ENCODE results near the gene LILRA5. TPM values are rescaled to one million over a fixed set of nuclear protein-coding genes. Genes with fewer than 3 reads are reported as not detected.
"Not testable (repeated sequence)": the region's sequence is repeated elsewhere in the genome, so short reads cannot be mapped to it uniquely, and the experiment has no call there.

Gene LILRA5
- total RNA-seq, 1 experiment from 2014 or later = not detected

DNA sequence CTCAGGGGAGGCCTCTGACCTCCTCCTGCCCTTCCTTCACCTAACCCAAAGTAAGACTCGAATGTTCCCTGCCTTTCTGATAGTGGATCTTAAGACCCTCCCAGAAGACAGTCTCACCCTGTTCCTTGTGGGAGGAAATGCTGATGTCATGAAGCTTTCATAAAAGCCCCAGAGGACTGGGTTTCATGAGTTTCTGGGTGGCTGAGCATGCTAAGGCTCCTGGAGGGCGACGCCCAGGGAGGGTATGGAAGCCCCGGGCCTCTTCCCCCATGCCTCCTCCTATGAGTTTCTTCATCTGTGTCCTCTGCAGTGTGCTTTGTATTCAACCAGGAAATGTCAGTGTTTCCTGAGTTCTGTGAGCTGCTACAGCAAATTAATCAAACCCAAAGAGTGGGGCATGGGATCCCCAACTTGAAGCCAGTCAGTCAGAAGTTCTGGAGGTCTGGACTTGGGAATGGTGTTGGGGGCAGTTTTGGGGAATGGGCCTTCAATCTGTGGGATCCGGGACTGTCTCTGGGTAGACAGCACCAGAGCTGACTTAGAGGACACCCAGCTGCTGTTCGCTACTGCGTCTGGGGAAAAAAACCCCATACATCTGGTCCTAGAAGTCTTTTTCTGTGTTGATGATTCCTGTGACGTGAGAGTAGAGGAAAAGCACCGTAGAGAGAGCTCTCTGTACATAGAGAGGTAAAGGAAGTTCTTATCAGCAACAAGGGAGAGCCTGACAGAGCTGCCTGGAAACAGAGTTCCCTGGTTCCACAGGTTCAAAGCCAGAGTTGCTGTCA, 30.1 kb downstream of the LILRA5 start:
- POLR2A ChIA-PET (ENCODE audit: unreplicated experiment) = no interaction called here
- no peak overlapping the region for H3K4me3 ChIP-seq (ENCODE audit: low read length)
- no peak overlapping the region for H3K4me2 ChIP-seq (ENCODE audit: low read length)
- no peaks in the 10 kb centered on the region for H4K20me1 ChIP-seq (ENCODE audit: low read length)
- DNase-seq (no peak), ATAC-seq (no peak)
- H3K27ac ChIP-seq (ENCODE audit: low read length) = no peak overlapping the region
- H2AFZ ChIP-seq (ENCODE audit: low read length) = no peak overlapping the region
- H3K36me3 ChIP-seq (ENCODE audit: low read depth, low read length) = no peaks in the 10 kb centered on the region
- H3K4me1 ChIP-seq (ENCODE audit: insufficient read depth, low read length) = no peaks in the 10 kb centered on the region
- H3K9me3 ChIP-seq (ENCODE audit: low read length) = no peaks in the 10 kb centered on the region
- no TSS peak for BruUV-seq (replicated peaks)
- H3K79me2 ChIP-seq (ENCODE audit: low read length) = no peaks in the 10 kb centered on the region
- TF ChIP-seq CTCF (conservative IDR thresholded peaks at IDR 0.05; ENCODE audit: low read depth, low read length) (no peak), EZH2 (IDR thresholded peaks at IDR 0.05; ENCODE audit: low read length, unreplicated experiment) (no peak), EZH2phosphoT487 (IDR thresholded peaks at IDR 0.05; ENCODE audit: borderline replicate concordance, low read length) (no peak)
- H3K9me2 ChIP-seq (replicated peaks; ENCODE audit: low read length) = no peaks in the 10 kb centered on the region
- no peak overlapping the region for H3K9ac ChIP-seq (ENCODE audit: low read length)
- peaks cover 86% of the 10 kb centered on the region for H3K27me3 ChIP-seq (ENCODE audit: low read length)
- CTCF ChIA-PET = no interaction called here
- intact Hi-C loops (cut with micrococcal nuclease) = no loop called here
- no peaks in the 10 kb centered on the region for H3F3A ChIP-seq (ENCODE audit: low read length, unreplicated experiment)

DNA sequence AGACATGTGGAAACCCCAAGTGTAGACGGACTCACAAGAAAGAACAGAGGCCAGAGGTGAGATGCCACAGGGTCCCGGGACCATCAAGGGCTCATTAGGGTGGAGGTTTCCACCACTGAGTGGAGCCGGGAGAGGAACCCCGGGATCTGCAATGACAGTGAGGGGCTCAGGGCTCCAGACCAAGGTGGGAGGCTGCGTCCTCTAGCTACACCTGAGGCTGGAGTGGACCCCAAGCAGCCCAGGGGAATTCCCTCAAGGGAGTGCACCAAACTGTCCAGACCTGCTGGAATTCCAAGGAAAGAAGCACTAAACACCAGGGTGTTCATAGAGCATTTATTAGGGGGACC, 31.3 kb downstream of the LILRA5 start:
- H3K9ac ChIP-seq (ENCODE audit: low read length); POLR2A ChIA-PET (ENCODE audit: unreplicated experiment); H3K9me2 ChIP-seq (replicated peaks; ENCODE audit: low read length); H3F3A ChIP-seq (ENCODE audit: low read length, unreplicated experiment); ATAC-seq; CTCF ChIA-PET; H3K79me2 ChIP-seq (ENCODE audit: low read length); H3K4me3 ChIP-seq (ENCODE audit: low read length); H3K27ac ChIP-seq (ENCODE audit: low read length); H2AFZ ChIP-seq (ENCODE audit: low read length); H4K20me1 ChIP-seq (ENCODE audit: low read length); BruUV-seq (replicated peaks); H3K36me3 ChIP-seq (ENCODE audit: low read depth, low read length); DNase-seq; H3K9me3 ChIP-seq (ENCODE audit: low read length); H3K4me1 ChIP-seq (ENCODE audit: insufficient read depth, low read length); H3K4me2 ChIP-seq (ENCODE audit: low read length); intact Hi-C loops (cut with micrococcal nuclease): not testable (repeated sequence)
- H3K27me3 ChIP-seq (ENCODE audit: low read length) = peaks cover 79% of the 10 kb centered on the region

GRCh38 chr19:54281007-54281728, 31.8 kb downstream of the LILRA5 start, which contains the start of gene LILRB2:
TSS of gene LILRB2 (minus strand) at chr19:54281110. CDS start at chr19:54280496, 614 bp downstream.
- no peaks in the 10 kb centered on the region for H3F3A ChIP-seq (ENCODE audit: low read length, unreplicated experiment)
- ATAC-seq = no peak
- H3K27me3 ChIP-seq (ENCODE audit: low read length) = peaks cover 76% of the 10 kb centered on the region
- ChIA-PET CTCF (no interaction called here), POLR2A (ENCODE audit: unreplicated experiment) (no interaction called here)
- TF ChIP-seq EZH2 (IDR thresholded peaks at IDR 0.05; ENCODE audit: low read length, unreplicated experiment) (no peak), CTCF (conservative IDR thresholded peaks at IDR 0.05; ENCODE audit: low read depth, low read length) (no peak), EZH2phosphoT487 (IDR thresholded peaks at IDR 0.05; ENCODE audit: borderline replicate concordance, low read length) (no peak)
- no peak within 1 kb of the TSS for H3K27ac ChIP-seq (ENCODE audit: low read length)
- no peak within 1 kb of the TSS for H3K9ac ChIP-seq (ENCODE audit: low read length)
- no peaks in the 10 kb centered on the region for H3K79me2 ChIP-seq (ENCODE audit: low read length)
- H2AFZ ChIP-seq (ENCODE audit: low read length) = no peak within 1 kb of the TSS
- no TSS peak for BruUV-seq (replicated peaks)
- no peak for DNase-seq
- H3K9me3 ChIP-seq (ENCODE audit: low read length) = no peaks in the 10 kb centered on the region
- H3K36me3 ChIP-seq (ENCODE audit: low read depth, low read length) = no peaks in the 10 kb centered on the region
- no peak within 1 kb of the TSS for H3K4me3 ChIP-seq (ENCODE audit: low read length)
- no peaks in the 10 kb centered on the region for H3K9me2 ChIP-seq (replicated peaks; ENCODE audit: low read length)
- no peaks in the 10 kb centered on the region for H4K20me1 ChIP-seq (ENCODE audit: low read length)
- intact Hi-C loops (cut with micrococcal nuclease) = no loop called here
- H3K4me2 ChIP-seq (ENCODE audit: low read length) = no peak within 1 kb of the TSS
- no peaks in the 10 kb centered on the region for H3K4me1 ChIP-seq (ENCODE audit: insufficient read depth, low read length)

DNA sequence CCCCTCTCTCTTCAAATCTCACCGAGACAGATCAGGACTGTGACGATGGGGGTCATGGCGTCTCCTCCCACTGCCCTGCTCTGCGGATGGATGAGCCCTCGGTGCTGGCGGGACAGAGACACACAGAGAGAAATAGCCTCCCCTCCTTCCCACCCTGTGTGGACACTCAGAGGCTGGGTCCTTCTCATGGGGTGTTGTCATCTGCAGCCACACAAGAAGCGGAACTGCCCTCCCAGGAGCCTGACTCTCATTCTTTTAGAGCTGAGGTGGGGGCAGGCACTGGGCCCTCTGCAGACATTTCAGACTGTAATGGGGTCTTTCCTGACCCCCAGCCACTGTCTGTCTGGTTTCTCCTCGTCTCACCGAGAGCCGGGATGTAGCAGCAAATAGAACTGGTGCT, 32.5 kb downstream of the LILRA5 start:
- POLR2A ChIA-PET (ENCODE audit: unreplicated experiment); intact Hi-C loops (cut with micrococcal nuclease); H3K4me2 ChIP-seq (ENCODE audit: low read length); H3K9ac ChIP-seq (ENCODE audit: low read length); H3K4me1 ChIP-seq (ENCODE audit: insufficient read depth, low read length); H2AFZ ChIP-seq (ENCODE audit: low read length); BruUV-seq (replicated peaks); H3K36me3 ChIP-seq (ENCODE audit: low read depth, low read length); H3K27ac ChIP-seq (ENCODE audit: low read length); H4K20me1 ChIP-seq (ENCODE audit: low read length); H3K9me2 ChIP-seq (replicated peaks; ENCODE audit: low read length); H3F3A ChIP-seq (ENCODE audit: low read length, unreplicated experiment); CTCF ChIA-PET; H3K9me3 ChIP-seq (ENCODE audit: low read length); H3K79me2 ChIP-seq (ENCODE audit: low read length); DNase-seq; ATAC-seq; H3K4me3 ChIP-seq (ENCODE audit: low read length): not testable (repeated sequence)
- H3K27me3 ChIP-seq (ENCODE audit: low read length) = peaks cover 83% of the 10 kb centered on the region

- H3K36me3 ChIP-seq (ENCODE audit: low read depth, low read length); DNase-seq; H2AFZ ChIP-seq (ENCODE audit: low read length); H3K9ac ChIP-seq (ENCODE audit: low read length); H3F3A ChIP-seq (ENCODE audit: low read length, unreplicated experiment); POLR2A ChIA-PET (ENCODE audit: unreplicated experiment); H3K27ac ChIP-seq (ENCODE audit: low read length); H3K4me3 ChIP-seq (ENCODE audit: low read length); H3K9me2 ChIP-seq (replicated peaks; ENCODE audit: low read length); ATAC-seq; H4K20me1 ChIP-seq (ENCODE audit: low read length); H3K4me1 ChIP-seq (ENCODE audit: insufficient read depth, low read length); BruUV-seq (replicated peaks); H3K4me2 ChIP-seq (ENCODE audit: low read length); intact Hi-C loops (cut with micrococcal nuclease); H3K79me2 ChIP-seq (ENCODE audit: low read length); CTCF ChIA-PET; H3K9me3 ChIP-seq (ENCODE audit: low read length): not testable (repeated sequence)
- peaks cover 82% of the 10 kb centered on the region for H3K27me3 ChIP-seq (ENCODE audit: low read length)
Measured at GRCh38 chr19:54280025-54280424, 32.9 kb downstream of the LILRA5 start.
